Tibial nerve (tissue), 3 donors: Measurements from ENCODE around the gene SAMD10.

Experiments
- CTCF ChIP-seq, 5 experiments: fragments of 200-600 bp in 3 of 5; fragments of 450-650 bp in 2 of 5; sonication (generic) in 3 of 5; IDR thresholded peaks; one replicate each; pipeline ENCODE4 v1.5.1; 2016 to 2019; ENCODE audit warnings: antibody characterized with exemption in 5 of 5, mild to moderate bottlenecking in 3 of 5, moderate library complexity in 2 of 5
- POLR2A ChIP-seq, 2 donors: fragments of 450-650 bp; IDR thresholded peaks; one replicate each; pipeline ENCODE4 v1.6.1; 2017; ENCODE audit warnings: antibody characterized with exemption in 2 of 2, mild to moderate bottlenecking in 2 of 2, moderate library complexity in 2 of 2

- no peak for TF ChIP-seq CTCF (IDR thresholded peaks at IDR 0.05)
- no peak for TF ChIP-seq POLR2A (IDR thresholded peaks at IDR 0.05)
Observed at GRCh38 chr20:63964412-63964811, 15.0 kb downstream of the SAMD10 start.
